HG03135 (cell line): ENCODE results near the gene ST3GAL3.

Experiments used
- ATAC-seq: cut with Tn5 transposase; IDR thresholded peaks from one replicate; pipeline ENCODE4 v1.9.1; 2021; ENCODE audit warnings: mild to moderate bottlenecking, moderate library complexity; ENCODE audit not compliant: unreplicated experiment

ST3GAL3 gene

GRCh38 chr1:43873851-43874250 is 166.5 kb downstream of the ST3GAL3 start:
- no peak for ATAC-seq

GRCh38 chr1:43874716-43875115 is 167.4 kb downstream of the ST3GAL3 start:
- ATAC-seq: no peak

GRCh38 chr1:43875331-43875730 is 168.0 kb downstream of the ST3GAL3 start:
- no peak for ATAC-seq

- no peak for ATAC-seq
These were observed 169.8 kb downstream of the ST3GAL3 start for GRCh38 chr1:43877101-43877500.

GRCh38 chr1:43878440-43878839 is 171.1 kb downstream of the ST3GAL3 start:
- no peak for ATAC-seq

GRCh38 chr1:43878854-43879253 is 171.5 kb downstream of the ST3GAL3 start:
- ATAC-seq: no peak

GRCh38 chr1:43879414-43879813 is 172.1 kb downstream of the ST3GAL3 start:
- no peak for ATAC-seq

- ATAC-seq: no peak
These were observed 172.7 kb downstream of the ST3GAL3 start for GRCh38 chr1:43879996-43880395.

GRCh38 chr1:43880604-43881003 is 173.3 kb downstream of the ST3GAL3 start:
- ATAC-seq: no peak

GRCh38 chr1:43881415-43881814 is 174.1 kb downstream of the ST3GAL3 start:
- ATAC-seq: no peak

GRCh38 chr1:43882763-43883162 is 175.4 kb downstream of the ST3GAL3 start:
- no peak for ATAC-seq

- no peak for ATAC-seq
These were observed 176.0 kb downstream of the ST3GAL3 start for GRCh38 chr1:43883321-43883720.

GRCh38 chr1:43885279-43885801 is 178.0 kb downstream of the ST3GAL3 start:
- ATAC-seq: no peak

- ATAC-seq: no peak
These were observed 180.4 kb downstream of the ST3GAL3 start for GRCh38 chr1:43887748-43888147.

- no peak for ATAC-seq
These were observed 183.5 kb downstream of the ST3GAL3 start for GRCh38 chr1:43890815-43891214.

- ATAC-seq: no peak
These were observed 185.7 kb downstream of the ST3GAL3 start for GRCh38 chr1:43893006-43893405.

- no peak for ATAC-seq
These were observed 191.6 kb downstream of the ST3GAL3 start for GRCh38 chr1:43898981-43899380.

- no peak for ATAC-seq
These were observed 193.1 kb downstream of the ST3GAL3 start for GRCh38 chr1:43900386-43900785.

GRCh38 chr1:43901196-43901961 is 194.0 kb downstream of the ST3GAL3 start:
- ATAC-seq: no peak

GRCh38 chr1:43902058-43902831 is 194.9 kb downstream of the ST3GAL3 start:
- no peak for ATAC-seq

- no peak for ATAC-seq
These were observed 197.6 kb downstream of the ST3GAL3 start for GRCh38 chr1:43904660-43905551.
